RCC 7860 (cell line): ENCODE data around the gene GIPC3.

Source experiments
- DNase-seq: peaks from one replicate; pipeline ENCODE4 v3.0.0-alpha.2; 2015; ENCODE audit warnings: low spot score
- FAIRE-seq: peaks from 2 replicates; lab custom pipeline; 2012; peaks lifted over from hg19 to GRCh38; lab: Jason Lieb, UNC

Gene GIPC3, protein sequence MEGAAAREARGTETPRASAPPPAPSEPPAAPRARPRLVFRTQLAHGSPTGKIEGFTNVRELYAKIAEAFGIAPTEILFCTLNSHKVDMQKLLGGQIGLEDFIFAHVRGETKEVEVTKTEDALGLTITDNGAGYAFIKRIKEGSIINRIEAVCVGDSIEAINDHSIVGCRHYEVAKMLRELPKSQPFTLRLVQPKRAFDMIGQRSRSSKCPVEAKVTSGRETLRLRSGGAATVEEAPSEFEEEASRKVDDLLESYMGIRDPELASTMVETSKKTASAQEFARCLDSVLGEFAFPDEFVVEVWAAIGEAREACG

DNA sequence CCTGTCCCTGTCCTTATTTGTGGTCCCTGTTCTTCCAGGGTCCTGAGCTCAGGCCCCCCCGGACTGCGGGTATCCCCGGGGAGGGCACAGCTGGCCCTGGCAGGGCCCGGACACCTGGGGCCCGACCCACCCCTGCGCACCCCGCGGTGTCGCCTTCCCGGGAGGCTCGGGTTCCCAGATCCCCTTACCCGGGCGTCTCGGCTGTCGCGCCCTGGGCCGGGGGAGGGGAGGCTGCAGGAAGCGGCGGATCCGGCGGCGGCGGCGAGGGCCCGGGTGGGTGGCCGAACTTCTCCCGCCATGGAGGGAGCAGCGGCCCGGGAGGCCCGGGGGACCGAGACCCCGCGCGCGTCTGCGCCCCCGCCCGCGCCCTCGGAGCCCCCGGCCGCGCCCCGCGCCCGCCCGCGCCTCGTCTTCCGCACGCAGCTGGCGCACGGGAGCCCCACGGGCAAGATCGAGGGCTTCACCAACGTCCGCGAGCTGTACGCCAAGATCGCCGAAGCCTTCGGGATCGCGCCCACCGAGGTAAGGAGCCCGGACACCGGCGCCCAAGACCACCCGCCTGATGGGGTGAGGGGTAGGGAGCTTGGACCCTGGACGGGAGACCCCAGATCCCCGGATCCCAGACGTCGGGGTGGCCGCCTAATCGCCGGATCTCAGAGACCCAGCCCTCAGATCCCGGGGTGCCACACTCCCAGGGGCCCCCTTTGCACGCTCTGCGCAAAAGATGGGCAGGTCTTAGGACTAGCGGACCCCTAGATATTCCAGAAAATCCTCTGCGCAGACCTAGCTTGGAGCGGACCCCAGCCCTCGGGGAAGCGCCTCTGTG, at the start of gene GIPC3:
TSS of gene GIPC3 (plus strand) at position 178 of the 826 bp plus-strand sequence. CDS start at position 298, 120 bp downstream.
- no peak for FAIRE-seq
- no peak for DNase-seq

DNA sequence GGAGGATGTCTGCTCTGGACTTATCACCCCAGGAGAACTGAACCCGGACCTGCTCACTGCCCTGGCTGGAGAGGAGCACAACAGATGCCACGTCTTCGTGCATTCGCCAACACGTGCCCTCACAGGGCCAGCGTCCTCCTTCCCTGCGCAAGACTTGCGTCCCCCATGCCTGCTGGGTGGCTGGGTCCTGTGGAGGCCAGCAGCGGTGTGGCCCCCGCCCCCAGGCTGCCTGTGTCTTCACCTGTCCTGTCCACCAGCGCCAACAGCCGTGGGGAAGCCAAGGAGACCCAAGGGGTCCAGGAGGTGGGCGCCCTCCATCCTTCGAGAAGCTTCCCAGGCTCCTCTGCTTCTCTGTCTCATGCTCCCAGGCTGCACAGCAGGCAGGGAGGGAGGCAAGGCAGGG, 49.7 kb upstream of the GIPC3 start:
- no peak for FAIRE-seq

DNA sequence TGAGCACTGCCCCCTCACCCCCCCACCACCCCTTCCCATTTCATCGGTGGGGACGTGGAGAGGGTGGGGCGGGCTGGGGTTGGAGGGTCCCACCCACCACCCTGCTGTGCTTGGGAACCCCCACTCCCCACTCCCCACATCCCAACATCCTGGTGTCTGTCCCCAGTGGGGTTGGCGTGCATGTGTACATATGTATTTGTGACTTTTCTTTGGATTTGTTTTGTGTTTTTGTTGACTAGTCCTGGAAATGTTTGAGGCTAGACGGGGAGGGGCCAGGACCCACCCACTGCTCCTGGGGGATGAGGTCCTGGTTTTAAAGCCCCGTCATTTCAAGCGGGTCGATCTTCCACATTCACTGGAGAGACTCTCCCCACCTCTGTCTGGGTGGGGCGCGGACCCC, 49.3 kb upstream of the GIPC3 start:
- DNase-seq (no peak), FAIRE-seq (no peak)

More for the DNA sequence above, 49.7 kb upstream of the GIPC3 start:
- no peak for DNase-seq

DNA sequence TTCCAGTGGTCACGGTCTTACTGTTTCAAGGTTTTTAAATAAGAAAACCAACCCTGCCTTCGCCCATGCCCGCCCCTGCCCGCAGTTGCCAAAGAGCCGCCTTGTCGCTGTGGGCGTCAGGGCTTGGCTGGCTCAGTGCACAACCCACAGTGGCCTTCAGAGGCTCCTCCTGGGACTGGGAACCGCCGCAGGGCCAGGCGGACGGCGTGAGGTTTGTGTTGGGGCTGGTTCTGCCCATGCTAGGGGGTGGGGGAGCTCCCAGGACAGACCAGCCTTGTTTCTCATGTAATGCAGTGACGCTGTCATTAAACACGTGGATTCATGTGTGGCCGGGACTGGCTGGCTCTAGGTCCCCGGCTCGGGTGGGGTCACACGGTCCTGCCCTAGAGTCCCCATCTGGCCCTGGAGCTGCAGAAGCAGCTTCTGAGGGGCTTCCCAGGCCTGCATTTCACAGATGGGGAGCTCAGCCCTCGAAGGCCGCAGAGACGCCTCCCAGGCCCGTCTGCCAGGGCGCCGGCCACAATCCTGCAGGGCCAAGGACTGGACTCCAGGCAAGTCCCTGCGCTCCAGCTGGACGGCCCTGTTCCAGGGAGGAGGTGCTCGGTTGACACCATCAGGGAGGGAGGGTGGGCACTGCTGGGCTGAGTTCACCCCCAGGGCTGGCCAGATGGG, 48.7 kb upstream of the GIPC3 start:
- DNase-seq (no peak), FAIRE-seq (no peak)

DNA sequence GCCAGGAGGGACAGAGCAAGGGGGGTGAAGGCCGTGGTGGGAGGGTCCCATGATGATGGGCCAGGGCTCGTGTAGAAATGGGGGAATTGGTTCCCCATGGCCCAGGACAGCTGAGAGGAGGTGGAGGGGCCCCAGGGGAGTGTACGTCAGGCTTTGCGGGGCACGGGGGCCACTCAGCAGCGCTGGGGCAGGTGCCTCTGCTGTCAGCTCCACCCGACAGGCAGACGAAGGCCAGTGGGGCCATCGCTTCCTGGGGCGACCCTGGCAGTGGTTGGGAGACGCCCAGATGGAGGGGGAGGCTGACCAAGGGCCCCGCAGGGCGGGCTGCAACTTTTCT, 48.2 kb upstream of the GIPC3 start:
- DNase-seq (no peak), FAIRE-seq (no peak)

- DNase-seq (no peak), FAIRE-seq (no peak)
These were observed 47.6 kb upstream of the GIPC3 start for GRCh38 chr19:3537438-3538240.

DNA sequence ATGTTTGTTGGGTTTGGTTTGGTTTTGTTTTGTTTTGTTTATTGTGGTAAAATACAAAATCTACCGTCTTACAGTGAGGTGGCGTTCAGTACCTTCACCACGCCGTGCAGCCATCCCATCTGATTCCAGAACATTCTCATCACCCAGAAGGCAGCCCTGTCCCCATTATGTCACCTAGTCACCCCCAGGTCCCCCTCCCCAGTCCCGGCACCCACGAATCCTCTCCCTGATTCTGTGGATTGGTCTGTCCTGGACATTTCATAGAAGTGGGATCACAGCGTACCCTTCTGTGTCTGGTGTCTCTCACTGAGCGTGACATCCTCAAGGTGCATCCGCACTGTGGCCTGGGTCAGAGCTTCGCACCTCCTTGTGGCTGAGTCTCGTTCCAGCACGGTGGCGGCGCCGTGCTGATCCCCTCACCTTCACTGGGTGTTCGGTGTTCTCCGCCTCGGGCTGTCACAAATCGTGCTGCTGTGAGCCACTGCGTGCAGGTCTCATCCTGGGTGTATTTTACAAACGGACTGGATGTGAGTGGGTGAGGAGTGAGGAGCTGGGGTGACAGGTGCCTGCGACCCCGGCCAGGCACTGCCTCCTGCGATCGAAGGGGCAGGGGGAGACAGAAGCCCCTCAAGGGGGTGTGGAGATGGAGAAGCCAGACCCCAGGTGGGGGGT, 46.9 kb upstream of the GIPC3 start:
- DNase-seq = no peak
- no peak for FAIRE-seq

- no peak for DNase-seq
- FAIRE-seq = no peak
These were observed 46.1 kb upstream of the GIPC3 start, which contains the start of gene TEKTIP1 for GRCh38 chr19:3538965-3539755. TSS of gene TEKTIP1 (plus strand) at chr19:3539174. CDS start at chr19:3539178, 4 bp downstream.

- DNase-seq (no peak), FAIRE-seq (no peak)
These were observed 45.5 kb upstream of the GIPC3 start for GRCh38 chr19:3539756-3540118.

DNA sequence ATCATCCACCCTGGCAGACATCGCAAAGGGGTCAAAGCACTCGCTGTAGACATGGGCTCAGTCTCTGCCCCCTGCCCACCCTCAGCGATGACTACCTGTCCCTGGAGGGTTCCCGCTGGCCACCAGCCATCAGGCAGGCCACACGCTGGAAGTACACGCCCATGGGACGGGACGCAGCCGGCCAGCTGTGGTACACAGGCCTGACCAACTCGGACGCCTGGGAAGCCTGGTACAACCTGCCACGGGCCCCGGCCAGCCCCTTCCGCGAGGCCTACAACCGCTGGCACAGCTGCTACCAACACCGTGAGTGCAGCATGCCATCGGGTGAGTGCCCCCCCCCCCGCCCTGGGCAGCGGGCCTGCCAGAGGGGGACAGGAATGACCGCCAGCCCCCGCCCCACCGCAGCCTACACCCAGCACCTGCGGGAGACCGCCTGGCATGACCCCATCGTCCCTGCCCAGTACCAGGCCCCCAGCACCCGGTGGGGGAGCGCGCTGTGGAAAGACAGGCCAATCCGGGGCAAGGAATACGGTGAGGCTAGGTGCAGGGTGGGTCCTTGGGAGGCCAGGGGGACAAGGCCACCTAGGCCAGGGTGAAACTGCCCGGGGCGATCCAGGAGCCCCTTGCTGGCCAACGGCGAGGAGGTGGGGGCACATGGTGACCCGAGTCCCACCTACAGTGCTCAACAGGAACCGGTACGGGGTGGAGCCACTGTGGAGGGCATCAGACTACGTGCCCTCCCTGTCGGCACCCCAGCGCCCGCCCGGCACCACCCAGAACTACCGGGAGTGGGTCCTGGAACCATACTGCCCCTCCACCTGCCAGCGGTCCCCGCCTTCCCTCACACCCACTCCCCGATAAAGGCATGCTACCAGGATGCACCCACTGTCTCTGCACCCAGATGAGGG, 41.9 kb upstream of the GIPC3 start:
- no peak for DNase-seq
- FAIRE-seq = no peak

GRCh38 chr19:3544058-3544376, 41.3 kb upstream of the GIPC3 start:
- FAIRE-seq = no peak

DNA sequence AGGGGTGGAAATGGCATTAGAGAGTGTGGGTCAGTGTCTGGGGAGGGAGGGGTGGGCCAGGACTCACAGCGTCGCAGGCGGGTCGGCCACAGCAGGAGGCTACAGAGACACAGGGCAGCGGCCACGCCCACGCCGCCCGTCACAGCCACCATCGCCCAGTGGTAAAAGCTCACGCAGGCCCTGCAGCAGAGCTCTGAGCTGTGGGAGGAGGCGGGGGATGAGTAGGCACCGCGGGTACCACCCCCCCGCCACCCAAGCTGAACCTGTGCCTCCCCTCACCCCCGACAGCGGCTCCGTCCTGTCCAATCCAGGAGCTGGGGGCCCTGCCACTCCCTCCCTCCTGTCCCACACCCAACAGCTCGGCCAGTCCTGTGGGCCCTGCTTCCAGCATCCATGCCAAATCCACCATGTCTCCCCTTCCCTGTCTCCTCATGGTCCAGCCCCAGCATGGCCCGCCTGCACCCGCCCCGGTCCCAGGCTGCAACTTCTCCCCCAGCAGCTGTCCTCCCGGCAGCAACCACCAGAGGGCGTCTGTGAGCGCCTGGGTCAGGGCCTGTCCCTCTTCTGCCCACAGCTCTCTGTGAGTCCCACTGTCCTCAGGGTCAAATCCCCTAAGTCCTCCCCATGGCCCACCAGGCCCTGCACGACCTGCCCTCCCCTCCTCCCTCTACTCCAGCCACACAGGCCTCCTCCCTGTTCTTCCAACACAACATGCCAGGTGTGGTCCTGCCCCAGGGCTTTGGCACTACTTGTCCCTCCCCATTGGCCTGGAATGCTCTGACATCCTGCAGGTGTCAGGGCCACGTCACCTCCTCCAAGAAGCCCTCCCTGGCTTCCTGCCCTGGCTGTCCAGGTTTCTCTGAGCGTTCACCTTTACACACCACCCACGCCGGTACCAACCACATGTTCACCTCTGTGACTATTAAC, 40.3 kb upstream of the GIPC3 start:
- FAIRE-seq (no peak), DNase-seq (peak; percentile 36)

More at GRCh38 chr19:3544058-3544376, 41.3 kb upstream of the GIPC3 start:
- DNase-seq = no peak

GRCh38 chr19:3545669-3546034, 39.6 kb upstream of the GIPC3 start:
- DNase-seq = no peak
- no peak for FAIRE-seq

DNA sequence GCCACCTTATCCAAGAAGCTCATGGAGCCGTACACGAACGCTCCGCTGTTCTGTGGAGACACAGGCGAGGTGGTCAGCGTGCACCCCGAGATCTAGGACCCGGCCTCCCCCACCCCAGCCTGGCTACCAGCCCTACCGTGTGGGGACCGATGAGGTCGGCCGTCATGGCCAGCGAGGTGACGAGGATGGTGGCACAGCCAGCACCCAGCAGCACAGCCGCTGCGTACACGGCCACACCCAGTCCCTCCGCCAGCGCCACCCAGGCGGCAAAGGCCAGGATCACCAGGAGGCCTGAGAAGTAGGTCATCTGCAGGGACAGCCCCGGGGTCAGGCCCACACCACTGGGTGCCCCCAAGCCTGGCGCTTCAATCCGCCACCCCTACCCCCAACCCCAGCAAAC, 39.2 kb upstream of the GIPC3 start:
- DNase-seq (no peak), FAIRE-seq (no peak)

DNA sequence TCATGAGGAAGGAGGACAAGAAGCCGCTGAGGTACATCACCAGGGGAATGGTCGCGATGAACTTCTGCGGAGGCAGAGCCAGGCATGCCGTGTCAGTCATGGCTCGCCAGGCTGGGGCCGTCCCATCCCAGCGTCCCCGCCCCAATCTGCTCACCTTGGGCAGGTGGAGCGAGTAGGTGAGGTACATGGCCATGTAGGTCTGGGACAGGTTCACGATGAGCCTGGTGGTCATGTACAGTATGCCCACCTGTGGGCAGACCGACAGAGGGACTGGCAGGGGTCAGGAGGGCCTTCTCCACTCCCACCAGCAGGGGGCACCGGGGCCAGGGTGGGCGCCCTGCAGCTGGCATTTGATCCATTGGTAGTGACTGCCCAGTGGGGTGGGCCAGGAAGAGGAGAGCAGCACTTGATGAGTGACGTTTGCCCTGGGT, 38.0 kb upstream of the GIPC3 start:
- DNase-seq (no peak), FAIRE-seq (no peak)

- no peak for FAIRE-seq
These were observed 37.5 kb upstream of the GIPC3 start for GRCh38 chr19:3547767-3548282.

DNA sequence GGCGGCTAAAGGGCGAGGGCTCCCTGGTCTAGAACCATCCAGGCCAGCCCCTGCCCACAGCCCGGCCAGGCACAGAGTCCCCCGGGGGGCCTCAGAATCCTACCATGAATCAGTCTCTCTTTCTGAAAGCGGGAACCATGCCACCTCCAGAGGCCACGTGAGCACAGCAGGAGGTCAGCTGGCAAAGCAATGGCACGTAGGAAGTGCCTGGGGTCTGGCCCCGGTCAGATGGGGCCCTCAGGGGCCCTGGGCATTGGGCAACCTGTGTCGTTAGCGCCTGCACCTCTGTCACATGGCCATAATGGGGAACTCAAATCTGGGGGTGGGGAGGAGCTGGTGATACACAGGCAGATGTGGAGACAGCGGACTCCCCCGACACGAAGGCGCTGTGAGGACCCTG, 36.7 kb upstream of the GIPC3 start:
- FAIRE-seq (no peak), DNase-seq (no peak)

More at GRCh38 chr19:3547767-3548282, 37.5 kb upstream of the GIPC3 start:
- DNase-seq = no peak
